Tongue (tissue), 2 donors: ENCODE measurements around the gene DCHS2. TPM values are rescaled to one million over a fixed set of nuclear protein-coding genes. Genes with fewer than 3 reads are reported as not detected.

Experiments
- DNase-seq: peaks from one replicate; pipeline ENCODE4 v3.0.0-alpha.2; 2015
- total RNA-seq: library from RNA; depleted of rRNA; stranded (reverse); fragments of >200 nt; gene quantifications from one replicate; pipeline ENCODE4 v1.2.3, GENCODE V29; 2014

Gene DCHS2
- total RNA-seq, 1 donor from 2014 or later: 13.6 TPM

DNA sequence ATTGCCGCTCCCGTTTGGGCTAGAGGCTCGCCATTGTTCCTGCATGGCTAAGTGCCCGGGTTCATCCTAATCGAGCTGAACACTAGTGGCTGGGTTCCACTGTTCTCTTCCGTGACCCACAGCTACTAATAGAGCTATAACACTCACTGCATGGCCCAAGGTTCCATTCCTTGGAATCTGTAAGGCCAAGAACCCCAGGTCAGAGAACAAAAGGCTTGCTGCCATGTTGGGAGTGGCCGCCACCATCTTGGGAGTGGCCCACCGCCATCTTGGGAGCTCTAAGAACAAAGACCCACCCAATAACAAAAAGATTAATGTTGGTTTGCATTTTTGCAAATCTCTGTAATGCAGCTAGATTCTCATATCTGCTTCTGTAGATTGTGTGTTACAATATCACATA, 299.0 kb downstream of the DCHS2 start:
- no peak for DNase-seq

GRCh38 chr4:154189346-154189745, 302.3 kb downstream of the DCHS2 start:
- DNase-seq: peak; percentile 30

DNA sequence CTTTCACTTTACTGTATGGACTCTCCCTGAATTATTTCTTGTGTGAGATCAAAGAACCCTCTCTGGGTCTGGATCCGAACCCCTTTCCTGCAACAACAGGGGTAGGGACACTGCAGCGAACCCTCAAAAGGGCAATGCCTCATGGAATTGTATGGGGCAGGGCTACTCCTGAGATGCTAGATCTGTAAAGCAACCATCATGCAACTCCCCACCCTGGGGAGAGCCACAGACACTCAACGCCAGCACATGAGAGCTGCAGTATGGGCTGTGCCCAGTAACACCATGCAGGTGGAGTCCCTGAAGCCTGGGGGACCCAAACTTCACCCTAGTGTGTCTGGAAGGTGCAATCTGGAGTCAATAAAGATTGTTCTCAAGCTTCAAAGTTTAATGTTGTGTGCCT, 304.7 kb downstream of the DCHS2 start:
- no peak for DNase-seq

DNA sequence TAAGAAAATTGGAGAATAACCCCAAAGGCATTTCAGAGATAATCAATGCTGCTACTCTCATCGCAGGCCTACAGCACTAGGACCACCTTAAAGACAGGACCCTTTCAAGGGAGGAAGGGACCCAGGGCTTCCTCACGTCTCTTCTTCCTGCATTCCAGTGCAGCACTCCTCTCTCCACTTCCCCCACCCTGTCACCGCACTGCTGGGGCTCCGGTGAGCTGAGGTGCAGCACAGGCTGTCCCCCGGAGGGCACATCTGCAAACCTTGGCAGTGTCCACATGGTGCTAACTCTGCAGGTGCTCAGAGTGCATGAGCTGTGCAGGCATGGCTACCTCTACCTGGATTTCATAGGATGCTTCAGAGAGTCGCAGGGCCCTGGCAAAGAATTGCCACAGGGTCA, 305.6 kb downstream of the DCHS2 start:
- no peak for DNase-seq

GRCh38 chr4:154184238-154184637, 307.4 kb downstream of the DCHS2 start:
- DNase-seq: no peak

DNA sequence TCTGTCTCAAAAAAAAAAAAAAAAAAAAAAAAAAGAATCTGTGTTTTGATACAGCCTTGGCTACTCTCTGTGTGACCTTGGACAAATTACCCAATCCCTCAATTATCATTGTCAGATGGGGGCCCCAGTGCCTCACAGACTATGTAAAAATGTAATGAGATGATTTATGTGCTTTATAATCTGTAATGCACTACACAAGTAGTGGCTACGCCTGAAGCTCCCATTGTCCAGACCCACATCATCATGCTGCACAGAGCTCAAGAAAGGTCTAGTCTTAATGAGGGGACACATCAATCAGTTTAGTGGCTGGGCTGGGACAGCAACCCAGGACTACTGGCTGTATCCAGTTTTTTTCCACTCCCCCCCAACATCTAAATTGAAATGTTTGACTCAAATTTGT, 308.3 kb downstream of the DCHS2 start:
- no peak for DNase-seq

Other genes starting within 250 kb of the DCHS2 start
- gene PLRG1, start 58.6 kb upstream of the DCHS2 start, total RNA-seq: 55.5 TPM
- not detected for gene FGB, start 71.2 kb upstream of the DCHS2 start, total RNA-seq
- gene FGA, start 98.9 kb upstream of the DCHS2 start, total RNA-seq: not detected
- gene FGG, start 120.9 kb upstream of the DCHS2 start, total RNA-seq: not detected